ENCODE data around the gene FSD2. TPM values are rescaled to one million over a fixed set of nuclear protein-coding genes. Genes with fewer than 3 reads are reported as not detected.

Gene FSD2
- total and polyA plus RNA-seq, 10 of the 15 experiments (the other 5 are each of a cell fraction or from before 2014, with no cell fraction given) = under 0.01 to 0.39 (median 0.07) TPM; not detected in 3

- H3K4me1 ChIP-seq (ENCODE audit: control insufficient read depth, insufficient read depth, low read length) = no peaks in the 10 kb centered on the region
- intact Hi-C loops (cut with micrococcal nuclease; ENCODE audit: unreplicated experiment) = no loop called here
- 88% methylated on average over 10 of the region's 10 CpGs for WGBS (ENCODE audit: insufficient coverage, insufficient replicate concordance, low lambda C conversion rate, missing lambda C conversion rate)
- FAIRE-seq = no peak
- H3K79me2 ChIP-seq (ENCODE audit: control insufficient read depth, insufficient read depth, low read length) = no peaks in the 10 kb centered on the region
- no peaks in the 10 kb centered on the region for H3K36me3 ChIP-seq (ENCODE audit: control insufficient read depth in 2 of 2, insufficient read depth in 2 of 2, low read length in 1 of 2)
- SMC1A ChIA-PET (ENCODE audit: uncharacterized antibody, unreplicated experiment) = no interaction called here
- H3K4me3 ChIP-seq = no peak overlapping the region
- no peak for ATAC-seq
- in situ Hi-C loops (cut with MboI) = no loop called here
- CTCF ChIA-PET = no interaction called here
- H3K27ac ChIP-seq (ENCODE audit: control insufficient read depth, insufficient read depth) = no peak overlapping the region
- no peak overlapping the region for H2AFZ ChIP-seq (ENCODE audit: control insufficient read depth, low read depth, low read length)
- no peak overlapping the region for H3K4me2 ChIP-seq (ENCODE audit: control insufficient read depth, insufficient read depth)
- H3K27me3 ChIP-seq (replicated peaks in 1 of 2; ENCODE audit: control insufficient read depth in 2 of 2, insufficient read depth in 2 of 2, low read length in 1 of 2) = no peaks in the 10 kb centered on the region
- no peak overlapping the region for H3K9ac ChIP-seq (ENCODE audit: control insufficient read depth, insufficient read depth, low read length)
- H3K9me3 ChIP-seq (replicated peaks; ENCODE audit: control insufficient read depth, insufficient read depth, low read length) = no peaks in the 10 kb centered on the region
- H4K20me1 ChIP-seq (ENCODE audit: control insufficient read depth, insufficient read depth) = no peaks in the 10 kb centered on the region
- RAD21 ChIA-PET (ENCODE audit: unreplicated experiment) = no interaction called here
- no TSS peak for BruUV-seq (replicated peaks)
- TF ChIP-seq SMARCA5 (IDR thresholded peaks at IDR 0.05) (no peak), BHLHE40 (IDR thresholded peaks at IDR 0.05; ENCODE audit: borderline replicate concordance in 1 of 2, low read depth in 2 of 2, low read length in 1 of 2) (no peak), FOS (IDR thresholded peaks at IDR 0.05; ENCODE audit: borderline replicate concordance, extremely low read depth, insufficient read length) (no peak), SREBF2 (IDR thresholded peaks at IDR 0.05; ENCODE audit: low read length) (no peak), USF2 (IDR thresholded peaks at IDR 0.05; ENCODE audit: borderline replicate concordance, low read depth, low read length) (no peak), WRNIP1 (IDR thresholded peaks at IDR 0.05; ENCODE audit: borderline replicate concordance, low read depth, low read length) (no peak), JUND (IDR thresholded peaks at IDR 0.05; ENCODE audit: low read depth, low read length) (no peak), EP300 (IDR thresholded peaks at IDR 0.05; ENCODE audit: borderline replicate concordance in 1 of 2, control insufficient read depth in 1 of 2, low read depth in 2 of 2, low read length in 2 of 2) (no peak), RAD21 (IDR thresholded peaks at IDR 0.05; ENCODE audit: insufficient read depth, low read depth, low read length) (no peak), SIX5 (IDR thresholded peaks at IDR 0.05; ENCODE audit: low read depth, low read length, severe bottlenecking) (no peak), MEF2A (IDR thresholded peaks at IDR 0.05; ENCODE audit: insufficient read depth, low read depth, low read length) (no peak), TCF12 (IDR thresholded peaks at IDR 0.05; ENCODE audit: low read depth, low read length) (no peak)
- TF ChIP-seq, protein P1, sequence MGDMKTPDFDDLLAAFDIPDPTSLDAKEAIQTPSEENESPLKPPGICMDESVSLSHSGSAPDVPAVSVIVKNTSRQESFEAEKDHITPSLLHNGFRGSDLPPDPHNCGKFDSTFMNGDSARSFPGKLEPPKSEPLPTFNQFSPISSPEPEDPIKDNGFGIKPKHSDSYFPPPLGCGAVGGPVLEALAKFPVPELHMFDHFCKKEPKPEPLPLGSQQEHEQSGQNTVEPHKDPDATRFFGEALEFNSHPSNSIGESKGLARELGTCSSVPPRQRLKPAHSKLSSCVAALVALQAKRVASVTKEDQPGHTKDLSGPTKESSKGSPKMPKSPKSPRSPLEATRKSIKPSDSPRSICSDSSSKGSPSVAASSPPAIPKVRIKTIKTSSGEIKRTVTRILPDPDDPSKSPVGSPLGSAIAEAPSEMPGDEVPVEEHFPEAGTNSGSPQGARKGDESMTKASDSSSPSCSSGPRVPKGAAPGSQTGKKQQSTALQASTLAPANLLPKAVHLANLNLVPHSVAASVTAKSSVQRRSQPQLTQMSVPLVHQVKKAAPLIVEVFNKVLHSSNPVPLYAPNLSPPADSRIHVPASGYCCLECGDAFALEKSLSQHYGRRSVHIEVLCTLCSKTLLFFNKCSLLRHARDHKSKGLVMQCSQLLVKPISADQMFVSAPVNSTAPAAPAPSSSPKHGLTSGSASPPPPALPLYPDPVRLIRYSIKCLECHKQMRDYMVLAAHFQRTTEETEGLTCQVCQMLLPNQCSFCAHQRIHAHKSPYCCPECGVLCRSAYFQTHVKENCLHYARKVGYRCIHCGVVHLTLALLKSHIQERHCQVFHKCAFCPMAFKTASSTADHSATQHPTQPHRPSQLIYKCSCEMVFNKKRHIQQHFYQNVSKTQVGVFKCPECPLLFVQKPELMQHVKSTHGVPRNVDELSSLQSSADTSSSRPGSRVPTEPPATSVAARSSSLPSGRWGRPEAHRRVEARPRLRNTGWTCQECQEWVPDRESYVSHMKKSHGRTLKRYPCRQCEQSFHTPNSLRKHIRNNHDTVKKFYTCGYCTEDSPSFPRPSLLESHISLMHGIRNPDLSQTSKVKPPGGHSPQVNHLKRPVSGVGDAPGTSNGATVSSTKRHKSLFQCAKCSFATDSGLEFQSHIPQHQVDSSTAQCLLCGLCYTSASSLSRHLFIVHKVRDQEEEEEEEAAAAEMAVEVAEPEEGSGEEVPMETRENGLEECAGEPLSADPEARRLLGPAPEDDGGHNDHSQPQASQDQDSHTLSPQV (IDR thresholded peaks at IDR 0.05) = no peak
- POLR2A ChIA-PET = no interaction called here
- DNase-seq (ENCODE audit: low read depth, low spot score) = no peak
Observed at GRCh38 chr15:82726816-82727215, 79.1 kb downstream of the FSD2 start.

All from GM12878 (cell line).